ENCODE measurements around the gene IKBKE.

IKBKE gene

DNA sequence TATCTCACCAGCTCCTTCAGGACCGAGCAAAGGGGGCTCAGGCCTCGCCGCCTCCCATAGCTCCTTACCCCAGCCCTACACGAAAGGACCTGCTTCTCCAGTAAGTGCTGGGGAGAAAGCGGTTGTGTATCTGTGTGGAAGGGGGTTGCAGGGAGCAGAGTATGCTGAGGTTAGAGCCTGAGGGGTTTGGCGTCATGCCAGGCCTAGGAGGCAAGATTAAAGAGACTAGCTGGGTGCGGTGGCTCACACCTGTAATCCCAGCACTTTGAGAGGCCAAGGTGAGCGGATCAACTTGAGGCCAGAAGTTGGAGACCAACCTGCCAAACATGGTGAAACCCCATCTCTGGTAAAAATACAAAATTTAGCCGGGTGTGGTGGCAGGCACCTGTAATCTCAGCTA is 23.0 kb downstream of the IKBKE start:
- TF ChIP-seq, protein P1, sequence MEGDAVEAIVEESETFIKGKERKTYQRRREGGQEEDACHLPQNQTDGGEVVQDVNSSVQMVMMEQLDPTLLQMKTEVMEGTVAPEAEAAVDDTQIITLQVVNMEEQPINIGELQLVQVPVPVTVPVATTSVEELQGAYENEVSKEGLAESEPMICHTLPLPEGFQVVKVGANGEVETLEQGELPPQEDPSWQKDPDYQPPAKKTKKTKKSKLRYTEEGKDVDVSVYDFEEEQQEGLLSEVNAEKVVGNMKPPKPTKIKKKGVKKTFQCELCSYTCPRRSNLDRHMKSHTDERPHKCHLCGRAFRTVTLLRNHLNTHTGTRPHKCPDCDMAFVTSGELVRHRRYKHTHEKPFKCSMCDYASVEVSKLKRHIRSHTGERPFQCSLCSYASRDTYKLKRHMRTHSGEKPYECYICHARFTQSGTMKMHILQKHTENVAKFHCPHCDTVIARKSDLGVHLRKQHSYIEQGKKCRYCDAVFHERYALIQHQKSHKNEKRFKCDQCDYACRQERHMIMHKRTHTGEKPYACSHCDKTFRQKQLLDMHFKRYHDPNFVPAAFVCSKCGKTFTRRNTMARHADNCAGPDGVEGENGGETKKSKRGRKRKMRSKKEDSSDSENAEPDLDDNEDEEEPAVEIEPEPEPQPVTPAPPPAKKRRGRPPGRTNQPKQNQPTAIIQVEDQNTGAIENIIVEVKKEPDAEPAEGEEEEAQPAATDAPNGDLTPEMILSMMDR (IDR thresholded peaks at IDR 0.05) = no peak

GRCh38 chr1:206495011-206495461 is 24.8 kb downstream of the IKBKE start:
- TF ChIP-seq, protein P1 (IDR thresholded peaks at IDR 0.05) = no peak

GRCh38 chr1:206495493-206496046 is 25.3 kb downstream of the IKBKE start:
- TF ChIP-seq, protein P1 (IDR thresholded peaks at IDR 0.05) = no peak

DNA sequence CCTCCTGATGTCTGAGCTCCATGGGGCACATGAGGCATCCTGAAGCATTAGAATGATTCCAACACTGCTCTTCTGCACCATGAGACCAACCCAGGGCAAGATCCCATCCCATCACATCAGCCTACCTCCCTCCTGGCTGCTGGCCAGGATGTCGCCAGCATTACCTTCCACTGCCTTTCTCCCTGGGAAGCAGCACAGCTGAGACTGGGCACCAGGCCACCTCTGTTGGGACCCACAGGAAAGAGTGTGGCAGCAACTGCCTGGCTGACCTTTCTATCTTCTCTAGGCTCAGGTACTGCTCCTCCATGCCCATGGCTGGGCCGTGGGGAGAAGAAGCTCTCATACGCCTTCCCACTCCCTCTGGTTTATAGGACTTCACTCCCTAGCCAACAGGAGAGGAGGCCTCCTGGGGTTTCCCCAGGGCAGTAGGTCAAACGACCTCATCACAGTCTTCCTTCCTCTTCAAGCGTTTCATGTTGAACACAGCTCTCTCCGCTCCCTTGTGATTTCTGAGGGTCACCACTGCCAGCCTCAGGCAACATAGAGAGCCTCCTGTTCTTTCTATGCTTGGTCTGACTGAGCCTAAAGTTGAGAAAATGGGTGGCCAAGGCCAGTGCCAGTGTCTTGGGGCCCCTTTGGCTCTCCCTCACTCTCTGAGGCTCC is 26.0 kb downstream of the IKBKE start:
- TF ChIP-seq, protein P1 (IDR thresholded peaks at IDR 0.05) = no peak

- TF ChIP-seq, protein P1 (IDR thresholded peaks at IDR 0.05) = no peak
Measured at GRCh38 chr1:206497363-206497762, 27.1 kb downstream of the IKBKE start.

- TF ChIP-seq, protein P1 (IDR thresholded peaks at IDR 0.05) = no peak
Measured at GRCh38 chr1:206497774-206498173, 27.5 kb downstream of the IKBKE start.

DNA sequence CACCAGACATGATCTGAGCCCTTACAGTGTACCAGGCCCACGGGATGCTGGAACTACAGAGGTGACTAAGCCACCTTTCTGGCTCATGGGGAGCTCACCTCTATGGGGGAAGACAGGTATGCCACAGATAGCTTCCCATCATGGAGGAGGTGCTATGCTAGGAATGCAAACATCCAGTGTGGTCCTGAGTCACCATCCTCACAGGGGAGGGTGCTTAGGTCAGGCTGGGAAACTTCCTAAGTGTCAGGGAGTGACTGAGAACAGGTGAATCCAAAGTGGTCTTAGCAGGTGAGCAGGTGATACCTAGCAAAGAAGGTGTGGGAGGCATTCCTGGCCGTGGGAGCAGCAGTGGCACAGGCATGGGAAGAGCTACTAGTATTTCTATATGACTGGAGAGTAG is 28.4 kb downstream of the IKBKE start:
- TF ChIP-seq, protein P1 (IDR thresholded peaks at IDR 0.05) = no peak

Data from LNCAP (cell line).